ENCODE data around the gene RAB1B.
"Not testable (repeated sequence)": the region's sequence is repeated elsewhere in the genome, so short reads cannot be mapped to it uniquely, and the experiment has no call there.

The RAB1B gene

GRCh38 chr11:66317723-66318599 is 49.5 kb downstream of the RAB1B start:
- TF ChIP-seq JUND (IDR thresholded peaks at IDR 0.05; ENCODE audit: low read depth) = no peak
- peak in 1 of 2 experiments; percentile 57 for DNase-seq (ENCODE audit: low read depth in 1 of 2, low spot score in 1 of 2)
- in situ Hi-C loops (cut with HindIII; ENCODE audit: low pct_unique_long_range_greater_than_20kb, low sequenced_read_pairs) = no loop called here

- no peak for DNase-seq (ENCODE audit: low read depth in 1 of 2, low spot score in 1 of 2)
- in situ Hi-C loops (cut with HindIII; ENCODE audit: low pct_unique_long_range_greater_than_20kb, low sequenced_read_pairs) = no loop called here
- no peak for TF ChIP-seq JUND (IDR thresholded peaks at IDR 0.05; ENCODE audit: low read depth)
Measured at GRCh38 chr11:66318600-66318970, 50.1 kb downstream of the RAB1B start.

- DNase-seq (ENCODE audit: low read depth in 1 of 2, low spot score in 1 of 2); in situ Hi-C loops (cut with HindIII; ENCODE audit: low pct_unique_long_range_greater_than_20kb, low sequenced_read_pairs): not testable (repeated sequence)
Measured at GRCh38 chr11:66320289-66320688, 51.9 kb downstream of the RAB1B start.

- DNase-seq (ENCODE audit: low read depth in 1 of 2, low spot score in 1 of 2); in situ Hi-C loops (cut with HindIII; ENCODE audit: low pct_unique_long_range_greater_than_20kb, low sequenced_read_pairs): not testable (repeated sequence)
Measured at GRCh38 chr11:66320748-66321147, 52.3 kb downstream of the RAB1B start.

GRCh38 chr11:66321606-66322005 is 53.2 kb downstream of the RAB1B start:
- no peak for TF ChIP-seq JUND (IDR thresholded peaks at IDR 0.05; ENCODE audit: low read depth)
- in situ Hi-C loops (cut with HindIII; ENCODE audit: low pct_unique_long_range_greater_than_20kb, low sequenced_read_pairs) = no loop called here
- no peak for DNase-seq (ENCODE audit: low read depth in 1 of 2, low spot score in 1 of 2)

GRCh38 chr11:66322732-66323427 is 54.4 kb downstream of the RAB1B start:
- in situ Hi-C loops (cut with HindIII; ENCODE audit: low pct_unique_long_range_greater_than_20kb, low sequenced_read_pairs) = no loop called here
- DNase-seq (ENCODE audit: low read depth in 1 of 2, low spot score in 1 of 2) = no peak

GRCh38 chr11:66323684-66324083 is 55.2 kb downstream of the RAB1B start:
- TF ChIP-seq JUND (IDR thresholded peaks at IDR 0.05; ENCODE audit: low read depth) = no peak
- no peak for DNase-seq (ENCODE audit: low read depth in 1 of 2, low spot score in 1 of 2)
- in situ Hi-C loops (cut with HindIII; ENCODE audit: low pct_unique_long_range_greater_than_20kb, low sequenced_read_pairs) = no loop called here

More at GRCh38 chr11:66322732-66323427, 54.4 kb downstream of the RAB1B start:
- no peak for TF ChIP-seq JUND (IDR thresholded peaks at IDR 0.05; ENCODE audit: low read depth)

- no peak for TF ChIP-seq JUND (IDR thresholded peaks at IDR 0.05; ENCODE audit: low read depth)
- no peak for DNase-seq (ENCODE audit: low read depth in 1 of 2, low spot score in 1 of 2)
- in situ Hi-C loops (cut with HindIII; ENCODE audit: low pct_unique_long_range_greater_than_20kb, low sequenced_read_pairs) = no loop called here
Measured at GRCh38 chr11:66324664-66325063, 56.2 kb downstream of the RAB1B start.

- TF ChIP-seq JUND (IDR thresholded peaks at IDR 0.05; ENCODE audit: low read depth) = no peak
- in situ Hi-C loops (cut with HindIII; ENCODE audit: low pct_unique_long_range_greater_than_20kb, low sequenced_read_pairs) = no loop called here
- no peak for DNase-seq (ENCODE audit: low read depth in 1 of 2, low spot score in 1 of 2)
Measured at GRCh38 chr11:66325263-66325671, 56.8 kb downstream of the RAB1B start.

- DNase-seq (ENCODE audit: low read depth in 1 of 2, low spot score in 1 of 2) = no peak
- in situ Hi-C loops (cut with HindIII; ENCODE audit: low pct_unique_long_range_greater_than_20kb, low sequenced_read_pairs) = no loop called here
- no peak for TF ChIP-seq JUND (IDR thresholded peaks at IDR 0.05; ENCODE audit: low read depth)
Measured at GRCh38 chr11:66326261-66327111, 58.0 kb downstream of the RAB1B start.
